Measurements from ENCODE around the gene ACOX1.

The ACOX1 gene

DNA sequence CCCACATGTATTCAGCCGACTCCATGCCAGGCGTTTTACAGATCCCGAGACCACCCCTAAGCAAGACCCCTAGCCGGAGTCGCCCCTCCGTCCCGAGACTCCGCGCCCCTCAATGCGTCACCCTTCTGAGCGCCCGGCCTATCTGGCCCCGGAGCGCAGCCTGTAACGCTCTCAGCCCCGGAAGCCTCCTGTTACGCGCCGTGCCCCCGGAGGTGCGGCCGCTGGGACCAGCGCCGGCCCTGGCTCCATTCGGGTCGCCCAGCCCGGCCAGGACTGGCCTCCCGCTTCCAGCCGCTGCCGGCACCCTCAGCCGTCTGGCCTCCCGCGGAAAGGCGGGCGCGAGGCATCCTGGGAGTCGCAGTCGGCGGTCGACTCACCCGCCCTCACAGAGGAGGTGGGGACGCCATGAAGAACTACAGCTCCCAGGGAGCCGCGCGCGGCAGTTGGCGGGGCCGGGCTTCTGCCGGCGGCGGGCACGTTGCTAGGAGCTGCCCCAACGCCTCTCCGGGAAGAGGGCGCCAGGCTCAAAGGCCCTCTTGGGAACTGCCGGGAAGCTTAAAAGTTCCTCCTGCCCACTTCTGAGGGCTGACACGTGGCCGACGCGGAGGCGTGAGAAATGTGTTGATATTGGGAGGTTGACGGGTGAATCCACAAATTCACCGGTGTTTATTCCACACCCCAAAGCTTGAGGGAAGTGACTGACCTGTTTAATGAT, 38.1 kb downstream of the ACOX1 start, which contains the start of gene FBF1:
Gene FBF1 (minus strand): TSS at position 316 of the 715 bp plus-strand sequence. CDS start 2,893 bp downstream, outside the sequence.
- no peaks in the 10 kb centered on the region for H3K9me3 Mint-ChIP-seq
- H3K4me1 Mint-ChIP-seq = peaks cover 16% of the 10 kb centered on the region
- DNase-seq (ENCODE audit: low spot score in 2 of 2) = peak; percentile 81 to 94
- ATAC-seq = peak; percentile 99
- H3K36me3 Mint-ChIP-seq = no peaks in the 10 kb centered on the region
- peak within 1 kb of the TSS; percentile 91 for H3K4me3 Mint-ChIP-seq
- peak within 1 kb of the TSS; percentile 94 for H3K27ac Mint-ChIP-seq

DNA sequence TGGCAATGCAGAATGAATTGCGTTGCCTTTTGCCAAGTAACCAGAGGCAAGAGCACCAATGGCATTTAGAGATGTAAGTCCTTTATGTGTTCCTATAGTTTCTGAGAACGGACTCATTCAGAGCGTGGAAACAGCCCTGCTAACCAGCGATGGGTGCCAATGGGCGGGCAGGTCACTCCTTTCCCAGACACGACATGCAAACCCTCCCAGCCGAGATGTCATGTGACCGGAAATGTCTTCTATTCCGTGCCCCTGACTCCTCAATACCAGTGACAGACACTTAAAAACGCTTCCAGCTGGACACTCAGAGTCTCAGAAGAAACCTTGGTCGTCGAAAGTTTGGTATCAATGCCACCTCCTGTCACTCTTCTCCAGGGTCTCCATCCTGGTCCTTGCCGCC, 41.3 kb downstream of the ACOX1 start:
- Mint-ChIP-seq H3K9me3 (no peaks in the 10 kb centered on the region), H3K4me3 (no peak overlapping the region), H3K27ac (no peak overlapping the region), H3K4me1 (peaks cover 16% of the 10 kb centered on the region), H3K36me3 (no peaks in the 10 kb centered on the region)
- DNase-seq (ENCODE audit: low spot score in 2 of 2) = no peak
- ATAC-seq = no peak

DNA sequence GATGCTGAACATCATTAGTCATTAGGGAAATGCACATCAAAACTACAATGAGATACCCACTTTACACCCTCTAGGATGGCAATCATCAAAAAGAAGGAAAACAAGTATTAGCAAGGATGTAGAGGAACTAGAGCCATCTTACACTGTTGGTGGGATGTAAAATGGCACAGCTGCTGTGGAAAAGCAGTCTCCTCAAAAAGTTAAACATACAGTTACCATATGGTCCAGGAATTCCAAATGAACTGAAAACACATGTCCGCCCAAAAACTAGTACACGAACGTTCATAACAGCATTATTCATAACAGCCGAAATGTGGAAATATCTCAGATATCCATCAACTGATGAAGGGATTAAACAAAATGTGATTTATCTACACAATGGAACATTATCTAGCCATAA, 45.2 kb downstream of the ACOX1 start:
- no peak for DNase-seq (ENCODE audit: low spot score in 2 of 2)
- no peak for ATAC-seq
- Mint-ChIP-seq H3K4me1 (no peaks in the 10 kb centered on the region), H3K4me3 (no peak overlapping the region), H3K27ac (no peak overlapping the region), H3K9me3 (no peaks in the 10 kb centered on the region), H3K36me3 (no peaks in the 10 kb centered on the region)

GRCh38 chr17:75932852-75933251, 46.1 kb downstream of the ACOX1 start:
- Mint-ChIP-seq H3K9me3 (no peaks in the 10 kb centered on the region), H3K4me3 (no peak overlapping the region), H3K36me3 (no peaks in the 10 kb centered on the region), H3K4me1 (no peaks in the 10 kb centered on the region), H3K27ac (no peak overlapping the region)
- ATAC-seq (no peak), DNase-seq (ENCODE audit: low spot score in 2 of 2) (no peak)

GRCh38 chr17:75931062-75931461, 47.9 kb downstream of the ACOX1 start:
- H3K9me3 Mint-ChIP-seq = no peaks in the 10 kb centered on the region
- no peak for DNase-seq (ENCODE audit: low spot score in 2 of 2)
- H3K36me3 Mint-ChIP-seq = no peaks in the 10 kb centered on the region
- no peak overlapping the region for H3K4me3 Mint-ChIP-seq
- H3K4me1 Mint-ChIP-seq = no peaks in the 10 kb centered on the region
- ATAC-seq = no peak
- H3K27ac Mint-ChIP-seq = no peak overlapping the region

GRCh38 chr17:75927286-75927922, 51.6 kb downstream of the ACOX1 start:
- peaks cover 8% of the 10 kb centered on the region for H3K36me3 Mint-ChIP-seq
- no peak overlapping the region for H3K27ac Mint-ChIP-seq
- H3K4me3 Mint-ChIP-seq = no peak overlapping the region
- no peak for ATAC-seq
- H3K4me1 Mint-ChIP-seq = no peaks in the 10 kb centered on the region
- H3K9me3 Mint-ChIP-seq = no peaks in the 10 kb centered on the region
- no peak for DNase-seq (ENCODE audit: low spot score in 2 of 2)

GRCh38 chr17:75926456-75926855, 52.5 kb downstream of the ACOX1 start:
- H3K4me3 Mint-ChIP-seq = no peak overlapping the region
- no peak for ATAC-seq
- H3K4me1 Mint-ChIP-seq = no peaks in the 10 kb centered on the region

DNA sequence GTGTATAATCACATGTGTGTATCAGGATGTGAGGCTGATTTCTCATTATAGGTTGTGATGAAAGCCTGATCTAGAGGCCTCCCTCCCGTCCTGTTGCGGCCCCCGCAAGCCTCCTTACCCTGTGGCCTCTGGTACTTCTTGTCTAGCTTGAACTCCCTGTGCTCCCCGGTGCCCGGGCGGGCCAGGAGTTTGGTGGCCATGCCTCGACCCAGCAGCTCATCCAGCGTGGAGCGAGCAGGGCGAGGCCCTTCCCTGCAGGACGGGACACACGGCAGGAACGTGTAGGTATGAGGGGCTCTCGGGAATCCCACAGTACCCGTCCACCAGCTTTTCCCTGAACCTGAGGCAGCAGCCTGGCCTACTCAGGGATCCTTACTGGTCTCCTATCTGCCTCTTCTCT, 53.1 kb downstream of the ACOX1 start:
- DNase-seq (ENCODE audit: low spot score in 2 of 2) = no peak
- ATAC-seq = no peak
- no peaks in the 10 kb centered on the region for H3K9me3 Mint-ChIP-seq
- no peak overlapping the region for H3K4me3 Mint-ChIP-seq
- peaks cover 11% of the 10 kb centered on the region for H3K36me3 Mint-ChIP-seq
- peak overlapping the region; percentile 61 for H3K27ac Mint-ChIP-seq
- no peaks in the 10 kb centered on the region for H3K4me1 Mint-ChIP-seq

More at GRCh38 chr17:75926456-75926855, 52.5 kb downstream of the ACOX1 start:
- no peak for DNase-seq (ENCODE audit: low spot score in 2 of 2)
- Mint-ChIP-seq H3K27ac (peak overlapping the region; percentile 61), H3K36me3 (peaks cover 11% of the 10 kb centered on the region), H3K9me3 (no peaks in the 10 kb centered on the region)

DNA sequence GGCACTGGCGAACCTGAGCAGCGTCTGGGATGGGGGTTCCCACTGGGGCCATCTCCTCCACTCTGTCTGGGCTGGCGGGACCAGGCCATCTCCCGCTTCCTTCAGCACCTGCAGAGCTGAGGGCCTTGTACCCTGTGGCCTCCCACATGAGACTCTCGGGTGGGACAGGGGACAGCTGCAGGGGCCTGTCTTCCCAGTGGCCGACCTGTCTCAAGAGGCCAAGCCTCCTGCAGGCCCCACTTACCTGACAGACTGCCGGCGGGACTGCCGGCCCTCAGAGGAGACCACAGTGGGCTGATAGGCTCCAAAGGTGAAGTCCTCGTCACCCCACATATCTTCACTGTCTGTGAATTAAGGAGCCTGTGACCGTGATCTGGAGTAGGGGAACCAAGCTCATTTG, 53.9 kb downstream of the ACOX1 start:
- no peaks in the 10 kb centered on the region for H3K9me3 Mint-ChIP-seq
- no peak for ATAC-seq
- H3K4me3 Mint-ChIP-seq = no peak overlapping the region
- no peak for DNase-seq (ENCODE audit: low spot score in 2 of 2)
- H3K27ac Mint-ChIP-seq = no peak overlapping the region
- peaks cover 11% of the 10 kb centered on the region for H3K36me3 Mint-ChIP-seq
- H3K4me1 Mint-ChIP-seq = no peaks in the 10 kb centered on the region

- Mint-ChIP-seq H3K4me3 (no peak overlapping the region), H3K4me1 (no peaks in the 10 kb centered on the region), H3K9me3 (no peaks in the 10 kb centered on the region), H3K36me3 (peaks cover 11% of the 10 kb centered on the region), H3K27ac (peak overlapping the region; percentile 71)
- DNase-seq (ENCODE audit: low spot score in 2 of 2) = no peak
- ATAC-seq = no peak
Measured at GRCh38 chr17:75922963-75923874, 55.7 kb downstream of the ACOX1 start.

DNA sequence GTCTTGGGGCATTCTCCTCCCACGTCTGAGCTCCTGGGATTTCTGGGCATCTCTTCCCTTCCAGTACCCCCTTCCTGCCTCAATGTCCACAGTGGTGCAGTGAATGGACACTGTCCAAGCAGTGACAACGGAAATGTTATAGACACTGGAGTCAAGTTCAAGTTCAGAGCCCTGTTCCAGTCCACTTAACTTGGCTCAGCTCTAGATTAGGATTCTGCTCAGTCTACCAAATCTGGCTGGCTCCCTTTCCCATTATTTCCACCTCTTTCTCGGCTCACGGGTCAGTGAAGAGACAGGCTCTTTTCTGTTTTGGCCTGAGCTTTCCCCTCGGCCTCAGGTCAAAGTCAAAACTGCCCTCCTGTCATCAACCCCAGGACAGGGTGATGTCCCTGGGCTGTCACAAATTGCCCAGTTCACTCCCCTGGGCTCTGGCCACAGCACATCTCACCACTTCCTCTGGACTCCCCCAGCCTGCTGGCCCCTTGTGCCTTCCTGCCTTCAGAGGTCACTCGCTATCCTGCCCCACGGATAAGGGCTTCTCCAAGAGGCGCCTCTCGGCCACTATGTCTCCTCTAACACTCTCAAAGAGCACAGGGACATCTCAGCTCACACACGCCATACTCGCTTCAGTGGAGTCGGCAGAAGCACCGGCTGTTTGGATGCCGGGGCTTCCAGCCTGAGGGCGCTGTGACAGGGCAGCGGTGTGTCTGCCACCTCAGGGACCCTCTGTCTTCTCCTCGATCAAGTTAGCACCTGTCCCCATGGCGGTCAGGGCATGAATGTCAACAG, 56.6 kb downstream of the ACOX1 start:
- H3K9me3 Mint-ChIP-seq = no peaks in the 10 kb centered on the region
- H3K4me3 Mint-ChIP-seq = no peak overlapping the region
- H3K36me3 Mint-ChIP-seq = peaks cover 11% of the 10 kb centered on the region
- H3K27ac Mint-ChIP-seq = peak overlapping the region; percentile 71
- peaks cover 2% of the 10 kb centered on the region for H3K4me1 Mint-ChIP-seq
- no peak for ATAC-seq
- DNase-seq (ENCODE audit: low spot score in 2 of 2) = no peak

GRCh38 chr17:75921596-75921995, 57.4 kb downstream of the ACOX1 start:
- ATAC-seq (no peak), DNase-seq (ENCODE audit: low spot score in 2 of 2) (no peak)
- no peak overlapping the region for H3K4me3 Mint-ChIP-seq
- H3K4me1 Mint-ChIP-seq = peaks cover 7% of the 10 kb centered on the region
- H3K36me3 Mint-ChIP-seq = peaks cover 11% of the 10 kb centered on the region
- H3K9me3 Mint-ChIP-seq = no peaks in the 10 kb centered on the region
- no peak overlapping the region for H3K27ac Mint-ChIP-seq

GRCh38 chr17:75920045-75920560, 58.9 kb downstream of the ACOX1 start:
- H3K36me3 Mint-ChIP-seq = peaks cover 11% of the 10 kb centered on the region
- DNase-seq (ENCODE audit: low spot score in 2 of 2) (no peak), ATAC-seq (no peak)
- peaks cover 7% of the 10 kb centered on the region for H3K4me1 Mint-ChIP-seq
- H3K27ac Mint-ChIP-seq = no peak overlapping the region
- no peak overlapping the region for H3K4me3 Mint-ChIP-seq
- H3K9me3 Mint-ChIP-seq = no peaks in the 10 kb centered on the region

GRCh38 chr17:75919611-75920010, 59.4 kb downstream of the ACOX1 start:
- Mint-ChIP-seq H3K4me3 (no peak overlapping the region), H3K27ac (no peak overlapping the region), H3K4me1 (peaks cover 7% of the 10 kb centered on the region), H3K9me3 (no peaks in the 10 kb centered on the region), H3K36me3 (peaks cover 11% of the 10 kb centered on the region)
- no peak for DNase-seq (ENCODE audit: low spot score in 2 of 2)
- ATAC-seq = no peak
